GM18526 (cell line): ENCODE measurements around the gene EMC10.

Experiments
- POLR2A ChIP-seq: IDR thresholded peaks from 3 replicates; pipeline ENCODE4 v1.6.1; 2011; ENCODE audit not compliant: insufficient read length; ENCODE audit errors: extremely low read depth

The EMC10 gene

DNA sequence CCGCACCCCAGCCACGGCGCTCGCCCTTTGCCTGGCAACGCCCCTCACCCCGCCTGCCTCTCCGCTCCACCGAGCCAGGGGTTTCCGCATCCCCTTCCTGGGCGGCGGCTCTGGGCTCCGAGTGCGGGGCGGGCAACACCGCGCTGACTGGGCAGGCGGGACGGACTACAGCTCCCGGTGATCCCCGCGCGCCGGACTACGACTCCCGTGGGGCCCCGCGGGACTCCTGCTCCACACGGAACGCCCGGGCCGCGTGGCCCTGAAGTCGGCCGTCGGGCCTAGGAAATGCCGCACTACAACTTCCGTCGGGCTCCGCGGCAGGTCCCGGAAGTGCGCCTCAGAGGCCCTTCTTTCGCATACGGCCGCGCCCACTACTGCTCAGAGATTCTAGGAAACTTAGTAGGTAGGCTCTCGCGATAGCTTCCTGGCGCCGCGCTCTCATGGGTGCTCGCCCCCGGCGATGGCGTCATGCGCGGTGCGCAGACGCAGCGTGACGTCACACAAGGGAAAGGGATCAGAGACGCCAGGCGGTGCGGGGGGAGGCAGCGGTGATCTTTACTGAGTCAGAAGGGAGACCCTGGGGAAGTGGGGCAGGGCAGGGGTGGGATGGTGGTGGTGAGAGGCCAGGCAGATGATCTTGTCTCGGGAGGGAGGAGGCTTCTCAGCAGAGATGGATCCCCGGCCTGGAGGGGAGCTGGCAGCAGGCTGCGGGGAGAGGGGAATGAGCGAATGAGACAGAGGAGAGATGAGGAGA lies 34.9 kb downstream of the EMC10 start, which contains the start of gene JOSD2:
Gene JOSD2 (minus strand): TSS at position 123 of the 754 bp plus-strand sequence. CDS start 760 bp downstream, outside the sequence.
- TF ChIP-seq POLR2A: peak; percentile 54

DNA sequence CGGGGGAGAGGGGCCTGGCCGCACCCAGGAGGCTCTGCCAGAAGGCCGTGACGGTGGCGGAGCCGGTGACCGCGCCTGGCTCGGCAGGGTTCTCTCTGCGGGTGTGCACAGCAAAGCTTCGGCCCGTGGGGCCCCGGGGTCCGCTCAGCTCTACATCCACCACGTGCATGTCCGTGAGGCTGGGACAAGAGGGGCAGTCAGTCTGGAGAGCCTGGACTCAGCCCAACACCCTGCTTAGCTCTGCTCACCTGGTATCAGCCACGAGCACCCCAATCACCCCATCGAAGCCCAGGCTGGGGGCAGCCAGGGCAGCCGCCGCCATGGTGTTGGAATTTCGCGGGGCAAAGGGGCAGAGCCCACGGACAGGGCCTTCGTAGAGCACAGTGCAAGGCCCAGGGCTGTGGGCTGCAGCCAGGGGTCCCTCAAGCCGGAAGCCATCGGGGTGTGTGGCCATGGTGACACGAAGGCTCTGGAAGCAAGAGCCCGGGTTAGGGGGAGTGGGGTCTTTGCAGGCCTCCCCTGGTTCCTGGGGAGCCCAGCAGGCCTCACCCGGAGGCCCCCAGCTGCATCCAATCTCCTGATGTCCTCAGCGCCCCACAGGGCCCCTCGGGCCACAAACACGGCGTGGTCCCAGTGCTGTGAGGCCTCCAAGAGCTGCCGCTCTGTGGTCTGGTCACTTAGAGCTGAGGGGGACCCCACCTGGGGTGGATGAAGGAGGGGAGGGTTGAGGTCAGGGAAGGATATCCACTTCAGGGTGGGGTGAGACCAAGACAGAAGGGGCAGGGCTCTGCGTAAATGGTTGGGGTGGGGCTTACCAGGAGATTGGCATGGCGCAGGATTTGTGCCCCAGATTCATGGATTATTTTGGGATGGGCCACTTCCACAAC lies 36.0 kb downstream of the EMC10 start:
- TF ChIP-seq POLR2A: no peak

DNA sequence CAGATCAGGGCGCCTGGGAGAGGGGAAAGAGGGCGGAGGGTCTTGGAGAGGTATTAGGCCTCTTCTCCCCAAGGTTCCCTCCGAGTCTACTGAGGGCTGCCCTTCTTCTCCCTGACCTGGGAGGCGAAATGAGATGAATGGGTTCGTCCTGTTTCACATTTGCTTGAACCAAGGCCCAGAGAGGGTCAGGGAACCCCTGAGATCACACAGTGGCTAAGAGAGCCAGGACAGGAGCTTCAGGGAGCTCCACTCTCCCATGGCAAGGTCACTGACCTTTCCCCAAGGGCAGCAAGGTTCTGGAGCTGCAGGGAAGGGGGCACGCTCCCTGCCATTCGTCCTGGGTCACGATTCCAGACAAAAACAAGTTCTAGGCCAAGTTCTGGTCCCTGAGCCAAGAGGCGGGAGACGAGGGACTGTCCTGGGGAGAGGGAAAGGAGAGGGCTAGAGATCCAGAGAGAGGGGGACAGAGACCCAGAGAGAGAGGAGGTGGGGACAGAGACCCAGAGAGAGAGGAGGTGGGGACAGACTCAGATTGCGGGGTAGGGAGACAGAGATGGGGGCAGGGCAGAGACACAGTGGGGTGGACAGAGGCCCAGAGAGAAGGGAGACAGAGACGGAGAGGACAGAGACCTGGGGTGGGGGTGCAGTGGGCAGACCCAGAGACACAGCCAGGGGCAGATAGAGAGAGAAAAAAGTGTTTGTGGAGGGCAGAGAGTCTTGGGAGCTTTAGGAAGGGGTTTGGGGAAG lies 36.9 kb downstream of the EMC10 start:
- no peak for TF ChIP-seq POLR2A

DNA sequence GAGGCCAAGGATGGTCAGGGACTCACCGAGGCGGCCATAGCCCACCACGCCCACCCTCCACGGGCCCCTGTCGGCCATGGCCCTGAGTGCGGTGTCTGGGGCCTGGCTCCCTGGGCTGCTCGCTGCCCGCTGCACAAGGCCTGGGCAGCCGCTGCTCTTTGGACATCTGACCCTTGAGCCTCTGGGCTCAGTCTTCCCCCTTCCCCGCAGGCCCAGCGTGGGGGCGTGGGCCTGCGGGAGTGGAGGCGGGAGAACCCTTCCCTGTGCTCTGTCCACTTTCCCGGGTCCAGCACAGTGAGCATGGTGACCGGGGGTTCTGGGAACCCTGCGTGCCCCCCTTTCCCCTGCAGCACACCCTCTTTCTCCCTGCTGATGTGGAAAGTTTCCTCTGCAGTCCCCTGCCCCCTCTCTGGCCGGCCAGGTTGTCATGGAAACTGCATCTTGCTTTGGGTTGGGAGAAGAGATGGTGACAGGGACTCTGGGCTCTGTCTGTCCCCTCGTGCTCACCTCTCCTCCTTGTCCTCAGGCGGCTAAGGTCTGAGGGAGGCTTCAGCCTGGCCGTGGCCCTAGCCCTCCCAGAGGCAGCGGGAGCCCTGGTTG lies 37.5 kb downstream of the EMC10 start, which contains the start of gene ASPDH:
Gene ASPDH (minus strand): TSS at position 168 of the 600 bp plus-strand sequence. CDS start 90 bp downstream, at position 78.
- no peak for TF ChIP-seq POLR2A

DNA sequence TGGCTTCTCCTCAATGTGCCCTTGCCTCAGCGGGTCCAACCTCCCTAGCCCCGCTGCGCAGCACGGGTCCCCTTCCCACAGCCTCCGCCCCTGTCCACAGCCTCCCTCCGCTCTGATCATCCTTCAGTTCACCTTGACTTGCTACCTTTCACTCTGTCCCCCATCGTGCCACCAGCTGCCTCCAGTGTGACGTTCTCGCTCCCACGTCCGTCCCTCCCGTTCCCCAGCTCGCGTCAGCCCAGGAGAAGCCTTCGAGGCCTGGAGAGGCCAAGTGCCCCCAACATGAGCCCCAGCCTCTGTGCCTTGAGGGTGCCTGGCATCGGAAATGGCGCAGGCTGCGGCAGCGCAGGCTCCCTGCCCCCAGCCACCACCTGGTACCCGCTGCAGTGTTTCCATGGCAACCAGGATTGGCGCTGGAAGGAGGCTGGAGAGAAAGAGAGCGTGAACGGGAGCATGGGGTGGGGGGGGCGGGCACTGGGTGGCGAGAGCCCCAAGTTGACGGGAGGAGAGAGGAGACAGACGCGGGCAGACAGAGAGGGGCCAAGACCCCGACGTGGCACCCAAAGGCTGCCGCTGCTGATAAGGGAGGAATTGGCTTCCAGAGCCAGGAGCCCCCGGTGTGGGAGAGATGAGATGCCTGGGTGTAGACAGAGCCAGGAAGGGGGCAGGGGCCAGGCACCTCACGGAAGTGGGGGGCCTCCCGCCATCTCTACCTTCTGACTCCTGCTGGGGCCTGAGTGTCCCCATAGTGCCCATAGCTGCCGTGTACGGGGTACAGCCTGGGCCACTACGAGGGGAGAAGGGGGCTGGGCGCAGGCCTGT lies 38.2 kb downstream of the EMC10 start:
- no peak for TF ChIP-seq POLR2A

DNA sequence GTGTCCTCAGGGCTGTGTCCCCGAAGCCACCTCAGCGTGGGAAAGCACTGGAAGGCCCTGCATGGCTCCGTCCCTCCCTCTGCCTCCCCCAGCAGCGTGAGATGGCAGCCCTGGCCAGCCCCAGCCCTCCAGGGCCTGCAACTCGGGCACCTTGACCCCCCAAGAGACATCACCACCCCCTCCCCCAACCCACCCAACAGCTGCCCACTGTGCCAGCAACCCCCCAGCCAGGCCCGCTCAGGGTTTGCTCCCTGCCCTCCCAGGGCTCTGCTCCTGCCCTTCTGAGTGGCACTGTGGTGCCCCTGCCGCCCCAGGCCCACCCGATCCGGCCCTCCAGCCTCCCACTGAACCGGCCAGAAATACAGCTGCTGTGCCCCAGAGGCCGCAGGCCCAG lies 38.9 kb downstream of the EMC10 start:
- no peak for TF ChIP-seq POLR2A

DNA sequence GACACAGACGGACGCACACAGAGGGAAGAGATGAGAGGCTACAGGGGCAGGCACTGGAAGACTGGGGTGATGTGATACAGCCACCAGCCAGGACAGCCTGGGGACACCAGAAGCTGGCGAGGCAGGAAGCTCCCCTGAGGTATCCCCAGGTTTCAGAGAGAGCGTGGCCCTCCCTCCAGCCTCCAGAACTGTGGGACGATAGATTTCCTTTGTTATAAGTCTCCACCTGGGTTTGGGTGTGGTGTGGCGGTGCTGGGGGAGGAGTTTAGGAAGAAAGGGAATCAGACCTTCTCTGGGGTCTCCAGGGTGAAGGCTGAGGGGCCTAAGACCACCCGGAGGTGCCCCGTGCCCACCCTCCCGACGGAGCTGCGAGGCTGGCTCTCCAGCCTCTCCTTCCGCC lies 40.1 kb downstream of the EMC10 start:
- TF ChIP-seq POLR2A: no peak

DNA sequence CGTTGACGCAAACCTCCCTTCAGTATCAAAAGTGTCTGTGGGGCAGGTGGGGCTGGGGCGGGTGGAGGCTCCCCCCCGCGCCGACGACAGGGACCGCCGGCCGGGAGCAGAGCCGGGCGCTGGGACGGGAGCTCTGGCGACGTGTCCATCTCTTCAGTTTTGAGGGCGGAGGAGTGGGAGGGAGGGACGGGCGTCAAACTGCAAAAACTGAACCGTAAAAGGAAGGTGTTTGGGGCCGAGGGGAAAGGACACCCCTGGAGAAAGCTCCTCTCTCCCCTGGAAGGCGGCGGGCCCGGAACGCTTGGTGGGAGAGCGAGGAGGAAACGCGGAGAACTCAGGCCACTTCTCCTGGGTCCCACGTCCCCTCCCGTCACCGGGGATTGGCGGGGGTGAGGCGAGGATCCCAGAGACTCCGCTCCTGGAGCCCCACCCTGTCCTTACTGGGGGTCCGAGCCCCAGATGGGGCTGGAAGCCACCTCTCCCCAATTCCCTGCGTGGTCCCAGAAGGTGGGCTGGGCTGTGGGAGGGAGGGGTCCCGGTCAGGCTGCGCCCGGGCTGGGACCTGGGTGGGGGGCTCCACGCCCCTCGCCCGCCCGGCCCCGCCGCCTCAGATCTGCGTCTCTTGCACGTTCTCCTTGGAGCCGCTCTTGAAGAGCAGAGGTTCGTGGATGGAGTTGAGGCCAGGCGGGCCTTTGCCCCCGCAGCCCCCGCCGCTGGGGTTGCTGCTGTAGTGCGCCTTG lies 40.8 kb downstream of the EMC10 start:
- no peak for TF ChIP-seq POLR2A

DNA sequence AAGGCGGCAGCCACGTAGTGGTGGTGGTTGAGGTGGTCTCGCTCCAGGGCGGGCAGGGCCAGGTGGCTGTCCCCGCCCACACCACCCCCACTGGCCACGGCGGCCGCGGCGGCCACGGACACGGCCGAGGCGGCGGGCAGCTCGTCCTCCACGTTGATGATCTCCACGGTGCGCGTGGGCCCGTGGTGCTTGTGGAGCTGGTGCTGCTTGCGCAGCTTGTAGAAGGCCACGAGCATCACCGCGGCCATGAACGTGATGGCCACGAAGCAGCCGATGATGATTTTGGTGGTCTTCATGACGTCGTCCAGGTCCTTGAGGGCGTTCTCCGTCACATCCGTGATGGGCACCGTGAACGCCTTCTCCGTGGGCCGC lies 41.4 kb downstream of the EMC10 start:
- no peak for TF ChIP-seq POLR2A

DNA sequence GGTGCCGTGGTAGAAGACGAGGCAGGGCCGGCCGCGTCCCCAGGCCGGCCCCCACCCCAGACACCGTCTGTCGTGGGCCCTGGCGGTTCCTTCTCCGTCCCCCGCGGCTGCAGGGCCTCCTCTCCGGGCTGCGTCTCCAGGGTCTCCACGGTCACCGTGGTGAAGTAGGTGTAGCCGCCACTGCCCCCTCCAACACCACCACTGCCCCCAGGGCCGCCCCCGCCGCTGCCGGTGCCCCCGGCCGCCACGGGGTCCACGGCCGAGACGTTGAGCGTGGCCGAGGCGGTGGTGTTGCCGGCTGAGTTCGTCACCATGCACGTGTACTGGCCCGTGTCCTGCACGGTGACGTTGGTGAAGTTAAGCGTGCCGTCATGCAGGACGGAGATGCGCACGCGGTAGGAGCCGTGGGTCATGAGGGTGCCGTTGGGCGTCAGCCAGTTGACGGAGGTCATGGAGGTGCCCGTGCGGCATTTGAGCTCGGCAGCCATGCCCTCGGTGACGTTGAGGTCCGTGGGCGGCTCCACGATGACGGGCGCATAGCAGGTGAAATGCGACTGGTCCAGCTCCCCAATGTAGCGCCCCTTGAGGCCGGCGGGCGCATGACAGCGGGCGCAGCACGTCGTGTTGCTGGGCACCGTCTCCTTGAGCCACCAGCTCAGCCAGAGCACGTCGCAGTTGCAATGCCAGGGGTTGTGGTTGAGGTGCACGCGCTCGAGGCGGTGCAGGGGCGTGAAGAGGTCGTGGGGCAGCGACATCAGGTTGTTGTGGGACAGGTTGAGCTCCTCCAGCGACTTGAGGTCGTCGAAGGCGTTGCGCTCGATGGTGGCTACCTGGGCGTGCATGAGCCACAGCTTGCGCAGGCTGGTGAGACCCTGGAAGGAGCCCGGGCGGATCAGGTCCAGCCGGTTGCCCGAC lies 42.0 kb downstream of the EMC10 start:
- no peak for TF ChIP-seq POLR2A

DNA sequence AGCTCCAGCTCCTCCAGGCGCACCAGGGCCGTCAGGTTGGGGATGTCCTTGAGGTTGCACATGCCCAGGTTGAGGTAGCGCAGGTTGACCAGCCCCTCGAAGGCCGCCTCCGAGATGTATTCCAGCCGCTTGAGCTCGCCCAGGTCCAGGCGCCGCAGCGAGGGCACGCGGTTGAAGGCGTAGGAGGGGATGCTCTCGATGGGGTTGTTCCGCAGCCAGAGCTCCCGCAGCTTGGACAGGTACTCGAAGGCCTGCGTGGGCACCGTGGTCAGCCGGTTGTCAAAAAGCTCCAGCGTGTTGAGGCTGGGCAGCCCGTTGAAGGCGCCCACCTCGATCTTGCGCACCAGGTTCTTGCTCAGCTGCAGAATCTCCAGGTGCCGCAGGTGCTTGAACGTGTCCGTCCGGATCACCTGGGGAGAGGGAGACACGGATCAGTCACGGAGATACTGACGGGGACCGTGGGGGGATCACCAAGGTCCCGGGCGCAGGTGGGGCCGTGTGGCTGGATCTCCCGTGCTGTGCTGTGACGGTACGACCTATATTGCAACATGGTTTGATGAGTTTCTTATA lies 42.8 kb downstream of the EMC10 start:
- no peak for TF ChIP-seq POLR2A

DNA sequence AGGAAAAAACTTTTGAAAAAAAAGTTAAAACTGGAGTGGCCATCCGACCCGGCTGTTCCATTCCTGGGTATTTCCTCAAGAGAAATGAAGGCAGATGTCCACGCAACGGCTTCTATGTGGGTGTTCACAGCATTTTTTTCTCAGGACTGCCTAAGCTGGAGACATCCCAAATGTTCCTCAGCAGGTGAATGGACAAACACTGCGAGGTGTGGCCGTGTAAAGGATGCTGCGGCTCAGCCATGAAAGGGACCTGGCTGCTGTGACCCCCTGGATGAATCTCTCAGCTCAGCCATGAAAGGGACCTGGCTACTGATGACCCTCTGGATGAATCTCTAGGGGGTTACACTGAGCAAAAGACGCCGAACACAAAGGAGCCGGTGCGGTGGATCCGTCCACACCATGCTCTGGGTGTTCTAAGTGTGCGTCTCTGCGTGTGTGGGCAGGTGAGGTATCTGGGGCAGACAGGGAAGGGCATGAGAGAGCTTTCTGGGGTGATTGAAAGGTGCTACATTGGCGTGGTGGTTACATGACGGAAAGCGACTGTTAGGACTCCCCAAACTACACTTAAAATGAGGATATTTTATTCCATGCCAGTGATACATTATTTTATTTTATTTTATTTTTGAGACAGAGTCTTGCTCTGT lies 44.6 kb downstream of the EMC10 start:
- TF ChIP-seq POLR2A: no peak
